ENCODE measurements around the gene LARP1. TPM values are rescaled to one million over a fixed set of nuclear protein-coding genes. Genes with fewer than 3 reads are reported as not detected.

The LARP1 gene
- total and polyA plus RNA-seq, 10 of the 15 experiments (the other 5 are each of a cell fraction or from before 2014, with no cell fraction given) = 22.6 to 227 (median 60.8) TPM

GRCh38 chr5:154857530-154858296 lies 102.5 kb downstream of the LARP1 start:
- Histone ChIP-seq H3K4me3 (peak overlapping the region; percentile 80), H3K4me1 (ENCODE audit: control insufficient read depth, insufficient read depth, low read length) (peaks cover 11% of the 10 kb centered on the region), H3K27ac (ENCODE audit: control insufficient read depth, insufficient read depth) (peak overlapping the region; percentile 91), H3K9ac (ENCODE audit: control insufficient read depth, insufficient read depth, low read length) (peak overlapping the region; percentile 80), H3K79me2 (ENCODE audit: control insufficient read depth, insufficient read depth, low read length) (peaks cover 42% of the 10 kb centered on the region), H4K20me1 (ENCODE audit: control insufficient read depth, insufficient read depth) (no peaks in the 10 kb centered on the region; the same call in 1 of the 2 replicates), H3K4me2 (ENCODE audit: control insufficient read depth, insufficient read depth) (peak overlapping the region; percentile 98), H3K36me3 (ENCODE audit: control insufficient read depth in 2 of 2, insufficient read depth in 2 of 2, low read length in 1 of 2) (no peaks in the 10 kb centered on the region), H3K9me3 (replicated peaks; ENCODE audit: control insufficient read depth, insufficient read depth, low read length) (no peaks in the 10 kb centered on the region), H2AFZ (ENCODE audit: control insufficient read depth, low read depth, low read length) (peak overlapping the region; percentile 92), H3K27me3 (replicated peaks in 1 of 2; ENCODE audit: control insufficient read depth in 2 of 2, insufficient read depth in 2 of 2, low read length in 1 of 2) (no peaks in the 10 kb centered on the region)
- peak; percentile 62 for DNase-seq (ENCODE audit: low read depth, low spot score)
- peak; percentile 78 for ATAC-seq
- BruUV-seq (replicated peaks) = TSS peak; percentile 78
- in situ Hi-C loops (cut with MboI) = no loop called here
- SMC1A ChIA-PET (ENCODE audit: uncharacterized antibody, unreplicated experiment) = interaction anchor here (0.6 to 1.6 kb wide), 5 partner anchors 37 to 206 kb away, joined by 3 to 6 read pairs (median 3); partner anchors contain the start of gene GEMIN5
- peak; percentile 7 for FAIRE-seq
- POLR2A ChIA-PET = interaction anchor here (0.6 to 2.3 kb wide), 5 partner anchors 13 to 807 kb away, joined by 3 to 7 read pairs (median 4); no protein-coding TSS in a partner anchor
- RAD21 ChIA-PET (ENCODE audit: unreplicated experiment) = interaction anchor here (0.8 to 2.0 kb wide), 4 partner anchors 80 to 409 kb away, joined by 3 to 7 read pairs (median 3); partner anchors contain the start of gene GEMIN5
- intact Hi-C loops (cut with micrococcal nuclease; ENCODE audit: unreplicated experiment) = loop anchor here (1.0 to 5.0 kb wide), 4 partner anchors 15 to 410 kb away; partner anchors contain the start of genes GEMIN5, LARP1 and SAP30L
- whole genome bisulfite sequencing (ENCODE audit: insufficient coverage, insufficient replicate concordance, low lambda C conversion rate, missing lambda C conversion rate) = under 1% methylated on average over 55 of the region's 59 CpGs
- CTCF ChIA-PET = interaction anchor here (1.3 to 1.5 kb wide), 3 partner anchors 59 to 208 kb away, joined by 3 to 4 read pairs (median 4); no protein-coding TSS in a partner anchor
- TF ChIP-seq CEBPB (IDR thresholded peaks at IDR 0.05; ENCODE audit: borderline replicate concordance in 1 of 2, low read depth in 2 of 2, low read length in 2 of 2) (no peak), SP1 (IDR thresholded peaks at IDR 0.05; ENCODE audit: low read depth, low read length) (no peak), MAX (IDR thresholded peaks at IDR 0.05; ENCODE audit: low read depth, low read length) (peak; percentile 78), CHD4 (IDR thresholded peaks at IDR 0.05) (no peak), USF1 (IDR thresholded peaks at IDR 0.05; ENCODE audit: borderline replicate concordance, extremely low read length, insufficient read depth, low read depth, low read length) (no peak), ASH2L (IDR thresholded peaks at IDR 0.05; ENCODE audit: borderline replicate concordance, low read depth) (0 out of 2 replicates have a peak, but pooled peaks have one; percentile 28), STAT3 (IDR thresholded peaks at IDR 0.05; ENCODE audit: low read depth, low read length) (no peak), RB1 (IDR thresholded peaks at IDR 0.05; ENCODE audit: borderline replicate concordance) (0 out of 2 replicates have a peak, but pooled peaks have one; percentile 58), E2F4 (IDR thresholded peaks at IDR 0.05; ENCODE audit: low read depth, low read length) (peak; percentile 40; the same call in 1 of the 2 replicates), MXI1 (IDR thresholded peaks at IDR 0.05; ENCODE audit: low read depth, low read length) (peak; percentile 67)
- TF ChIP-seq, protein P1, sequence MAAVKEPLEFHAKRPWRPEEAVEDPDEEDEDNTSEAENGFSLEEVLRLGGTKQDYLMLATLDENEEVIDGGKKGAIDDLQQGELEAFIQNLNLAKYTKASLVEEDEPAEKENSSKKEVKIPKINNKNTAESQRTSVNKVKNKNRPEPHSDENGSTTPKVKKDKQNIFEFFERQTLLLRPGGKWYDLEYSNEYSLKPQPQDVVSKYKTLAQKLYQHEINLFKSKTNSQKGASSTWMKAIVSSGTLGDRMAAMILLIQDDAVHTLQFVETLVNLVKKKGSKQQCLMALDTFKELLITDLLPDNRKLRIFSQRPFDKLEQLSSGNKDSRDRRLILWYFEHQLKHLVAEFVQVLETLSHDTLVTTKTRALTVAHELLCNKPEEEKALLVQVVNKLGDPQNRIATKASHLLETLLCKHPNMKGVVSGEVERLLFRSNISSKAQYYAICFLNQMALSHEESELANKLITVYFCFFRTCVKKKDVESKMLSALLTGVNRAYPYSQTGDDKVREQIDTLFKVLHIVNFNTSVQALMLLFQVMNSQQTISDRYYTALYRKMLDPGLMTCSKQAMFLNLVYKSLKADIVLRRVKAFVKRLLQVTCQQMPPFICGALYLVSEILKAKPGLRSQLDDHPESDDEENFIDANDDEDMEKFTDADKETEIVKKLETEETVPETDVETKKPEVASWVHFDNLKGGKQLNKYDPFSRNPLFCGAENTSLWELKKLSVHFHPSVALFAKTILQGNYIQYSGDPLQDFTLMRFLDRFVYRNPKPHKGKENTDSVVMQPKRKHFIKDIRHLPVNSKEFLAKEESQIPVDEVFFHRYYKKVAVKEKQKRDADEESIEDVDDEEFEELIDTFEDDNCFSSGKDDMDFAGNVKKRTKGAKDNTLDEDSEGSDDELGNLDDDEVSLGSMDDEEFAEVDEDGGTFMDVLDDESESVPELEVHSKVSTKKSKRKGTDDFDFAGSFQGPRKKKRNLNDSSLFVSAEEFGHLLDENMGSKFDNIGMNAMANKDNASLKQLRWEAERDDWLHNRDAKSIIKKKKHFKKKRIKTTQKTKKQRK (IDR thresholded peaks at IDR 0.05; ENCODE audit: low read depth, low read length) = no peak
- TF ChIP-seq, protein P2, sequence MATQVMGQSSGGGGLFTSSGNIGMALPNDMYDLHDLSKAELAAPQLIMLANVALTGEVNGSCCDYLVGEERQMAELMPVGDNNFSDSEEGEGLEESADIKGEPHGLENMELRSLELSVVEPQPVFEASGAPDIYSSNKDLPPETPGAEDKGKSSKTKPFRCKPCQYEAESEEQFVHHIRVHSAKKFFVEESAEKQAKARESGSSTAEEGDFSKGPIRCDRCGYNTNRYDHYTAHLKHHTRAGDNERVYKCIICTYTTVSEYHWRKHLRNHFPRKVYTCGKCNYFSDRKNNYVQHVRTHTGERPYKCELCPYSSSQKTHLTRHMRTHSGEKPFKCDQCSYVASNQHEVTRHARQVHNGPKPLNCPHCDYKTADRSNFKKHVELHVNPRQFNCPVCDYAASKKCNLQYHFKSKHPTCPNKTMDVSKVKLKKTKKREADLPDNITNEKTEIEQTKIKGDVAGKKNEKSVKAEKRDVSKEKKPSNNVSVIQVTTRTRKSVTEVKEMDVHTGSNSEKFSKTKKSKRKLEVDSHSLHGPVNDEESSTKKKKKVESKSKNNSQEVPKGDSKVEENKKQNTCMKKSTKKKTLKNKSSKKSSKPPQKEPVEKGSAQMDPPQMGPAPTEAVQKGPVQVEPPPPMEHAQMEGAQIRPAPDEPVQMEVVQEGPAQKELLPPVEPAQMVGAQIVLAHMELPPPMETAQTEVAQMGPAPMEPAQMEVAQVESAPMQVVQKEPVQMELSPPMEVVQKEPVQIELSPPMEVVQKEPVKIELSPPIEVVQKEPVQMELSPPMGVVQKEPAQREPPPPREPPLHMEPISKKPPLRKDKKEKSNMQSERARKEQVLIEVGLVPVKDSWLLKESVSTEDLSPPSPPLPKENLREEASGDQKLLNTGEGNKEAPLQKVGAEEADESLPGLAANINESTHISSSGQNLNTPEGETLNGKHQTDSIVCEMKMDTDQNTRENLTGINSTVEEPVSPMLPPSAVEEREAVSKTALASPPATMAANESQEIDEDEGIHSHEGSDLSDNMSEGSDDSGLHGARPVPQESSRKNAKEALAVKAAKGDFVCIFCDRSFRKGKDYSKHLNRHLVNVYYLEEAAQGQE (IDR thresholded peaks at IDR 0.05; ENCODE audit: low read depth, low read length) = no peak

All from GM12878 (cell line).